Parathyroid adenoma (tissue), 2 donors: Measurements from ENCODE around the gene PRRT4.
A peak's percentile ranks its signal among the peaks of the same experiment; 100 is the strongest.

Experiments
- H2AFZ ChIP-seq: fragments of 300-600 bp; sonication (generic); one replicate; pipeline ENCODE4 v1.7.0; 2017; ENCODE audit warnings: antibody characterized with exemption, mild to moderate bottlenecking
- H3K27ac ChIP-seq: fragments of 300-600 bp; sonication (generic); one replicate; pipeline ENCODE4 v1.7.0; 2017
- H3K27me3 ChIP-seq: fragments of 300-600 bp; sonication (generic); one replicate; pipeline ENCODE4 v1.7.0; 2017; ENCODE audit warnings: low read length; ENCODE audit not compliant: control insufficient read depth, insufficient read depth
- H3K36me3 ChIP-seq: fragments of 300-600 bp; sonication (generic); one replicate; pipeline ENCODE4 v1.7.0; 2017; ENCODE audit warnings: low read length; ENCODE audit not compliant: control insufficient read depth, insufficient read depth
- H3K4me1 ChIP-seq: fragments of 300-600 bp; sonication (generic); one replicate; pipeline ENCODE4 v1.7.0; 2017; ENCODE audit warnings: control low read depth
- H3K4me2 ChIP-seq: fragments of 300-600 bp; sonication (generic); one replicate; pipeline ENCODE4 v1.7.0; 2017; ENCODE audit warnings: low read length
- H3K4me3 ChIP-seq: fragments of 300-600 bp; sonication (generic); one replicate; pipeline ENCODE4 v1.7.0; 2017; ENCODE audit warnings: low read depth, low read length
- H3K79me2 ChIP-seq: fragments of 300-600 bp; sonication (generic); one replicate; pipeline ENCODE4 v1.7.0; 2017; ENCODE audit warnings: control low read depth
- H3K9ac ChIP-seq: fragments of 300-600 bp; sonication (generic); one replicate; pipeline ENCODE4 v1.7.0; 2017; ENCODE audit warnings: mild to moderate bottlenecking
- H3K9me3 ChIP-seq: fragments of 300-600 bp; sonication (generic); one replicate; pipeline ENCODE4 v1.7.0; 2017; ENCODE audit warnings: low read length; ENCODE audit not compliant: control insufficient read depth
- TF ChIP-seq, protein P1 (sequence below): fragments of 300-600 bp; sonication (generic); IDR thresholded peaks from one replicate; pipeline ENCODE4 v1.7.0; 2017; ENCODE audit warnings: antibody characterized with exemption, mild to moderate bottlenecking
- donor health status: primary hyperparathyroidism.

Gene PRRT4

GRCh38 chr7:128363261-128363721 is 1.8 kb upstream of the PRRT4 start:
- Histone ChIP-seq H3K4me1 (peaks cover 4% of the 10 kb centered on the region), H3K4me3 (no peak overlapping the region), H3K27ac (no peak overlapping the region), H3K9me3 (no peaks in the 10 kb centered on the region), H3K4me2 (no peak overlapping the region), H2AFZ (no peak overlapping the region), H3K36me3 (no peaks in the 10 kb centered on the region), H3K79me2 (no peaks in the 10 kb centered on the region), H3K27me3 (no peaks in the 10 kb centered on the region), H3K9ac (no peak overlapping the region)
- TF ChIP-seq, protein P1, sequence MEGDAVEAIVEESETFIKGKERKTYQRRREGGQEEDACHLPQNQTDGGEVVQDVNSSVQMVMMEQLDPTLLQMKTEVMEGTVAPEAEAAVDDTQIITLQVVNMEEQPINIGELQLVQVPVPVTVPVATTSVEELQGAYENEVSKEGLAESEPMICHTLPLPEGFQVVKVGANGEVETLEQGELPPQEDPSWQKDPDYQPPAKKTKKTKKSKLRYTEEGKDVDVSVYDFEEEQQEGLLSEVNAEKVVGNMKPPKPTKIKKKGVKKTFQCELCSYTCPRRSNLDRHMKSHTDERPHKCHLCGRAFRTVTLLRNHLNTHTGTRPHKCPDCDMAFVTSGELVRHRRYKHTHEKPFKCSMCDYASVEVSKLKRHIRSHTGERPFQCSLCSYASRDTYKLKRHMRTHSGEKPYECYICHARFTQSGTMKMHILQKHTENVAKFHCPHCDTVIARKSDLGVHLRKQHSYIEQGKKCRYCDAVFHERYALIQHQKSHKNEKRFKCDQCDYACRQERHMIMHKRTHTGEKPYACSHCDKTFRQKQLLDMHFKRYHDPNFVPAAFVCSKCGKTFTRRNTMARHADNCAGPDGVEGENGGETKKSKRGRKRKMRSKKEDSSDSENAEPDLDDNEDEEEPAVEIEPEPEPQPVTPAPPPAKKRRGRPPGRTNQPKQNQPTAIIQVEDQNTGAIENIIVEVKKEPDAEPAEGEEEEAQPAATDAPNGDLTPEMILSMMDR, result no peak

DNA sequence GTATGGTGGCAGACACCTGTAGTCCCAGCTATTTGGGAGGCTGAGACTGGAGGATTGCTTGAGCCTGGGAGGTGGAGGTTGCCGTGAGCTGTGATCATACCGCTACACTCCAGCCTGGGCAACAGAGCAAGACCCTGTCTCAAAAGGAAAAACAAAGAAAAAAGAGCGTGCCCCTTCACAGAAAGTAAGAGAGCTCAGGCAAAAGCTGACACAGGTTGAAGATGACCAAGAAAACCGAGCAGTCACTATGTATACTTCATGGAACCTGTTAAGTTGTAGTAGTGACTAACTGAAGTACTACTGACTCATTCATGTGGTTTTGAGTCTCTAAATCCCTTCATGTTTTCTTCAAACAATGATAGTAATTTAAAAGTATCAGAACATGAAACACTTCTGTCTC is 1.2 kb upstream of the PRRT4 start:
- Histone ChIP-seq H3K27me3 (no peaks in the 10 kb centered on the region), H3K4me1 (peaks cover 4% of the 10 kb centered on the region)
- TF ChIP-seq, protein P1, result no peak

DNA sequence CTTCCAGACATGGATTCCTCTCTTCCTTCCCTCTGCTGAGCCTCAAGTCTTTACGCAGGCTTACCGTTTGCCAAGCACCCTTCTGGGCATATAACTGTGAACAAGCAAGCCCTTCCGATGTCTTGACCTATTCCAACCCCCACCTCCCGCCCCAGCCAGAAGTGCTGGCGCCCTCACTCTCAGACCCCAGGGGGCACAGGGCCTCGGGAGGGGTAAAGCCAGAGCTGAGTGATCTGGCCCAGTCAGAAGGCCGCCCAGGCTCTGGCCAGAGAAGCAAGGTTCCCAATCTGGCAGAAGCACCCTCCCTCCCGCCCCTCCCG is 1.2 kb downstream of the PRRT4 start:
- no peak overlapping the region for H3K4me3 ChIP-seq
- peaks cover 4% of the 10 kb centered on the region for H3K4me1 ChIP-seq
- no peaks in the 10 kb centered on the region for H3K79me2 ChIP-seq
- no peak overlapping the region for H3K9ac ChIP-seq
- no peaks in the 10 kb centered on the region for H3K9me3 ChIP-seq
- no peak overlapping the region for H3K27ac ChIP-seq
- TF ChIP-seq, protein P1, result no peak
- no peaks in the 10 kb centered on the region for H3K27me3 ChIP-seq
- no peaks in the 10 kb centered on the region for H3K36me3 ChIP-seq
- H3K4me2 ChIP-seq, result no peak overlapping the region
- peak overlapping the region; percentile 38 for H2AFZ ChIP-seq

More for the DNA sequence above, 1.2 kb upstream of the PRRT4 start:
- H3K9ac ChIP-seq, result no peak overlapping the region
- no peak overlapping the region for H2AFZ ChIP-seq
- H3K4me2 ChIP-seq, result no peak overlapping the region
- no peaks in the 10 kb centered on the region for H3K9me3 ChIP-seq
- H3K27ac ChIP-seq, result no peak overlapping the region
- H3K79me2 ChIP-seq, result no peaks in the 10 kb centered on the region
- H3K4me3 ChIP-seq, result no peak overlapping the region
- H3K36me3 ChIP-seq, result no peaks in the 10 kb centered on the region

DNA sequence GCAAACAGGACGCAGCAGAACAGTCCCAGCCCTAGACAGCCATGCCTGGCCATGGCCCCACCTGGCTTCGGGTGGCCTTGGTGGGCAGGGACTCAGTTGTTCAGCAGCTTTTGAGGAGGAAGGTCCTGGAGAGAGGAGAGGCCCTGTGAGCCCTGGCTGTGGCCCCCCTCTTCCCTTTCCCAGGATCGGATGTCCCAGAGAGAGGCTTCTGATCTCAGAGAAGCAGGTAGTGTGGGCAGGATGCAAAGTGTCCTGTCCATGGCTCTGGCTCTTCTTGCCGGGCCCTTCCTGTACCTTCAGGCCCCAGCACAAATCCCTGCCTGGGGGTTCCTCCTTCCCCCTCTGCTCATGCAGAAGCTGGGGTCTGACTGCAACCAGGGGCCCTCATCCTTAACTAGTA is 1.6 kb downstream of the PRRT4 start:
- Histone ChIP-seq H3K4me1 (peaks cover 4% of the 10 kb centered on the region), H3K9ac (no peak overlapping the region), H2AFZ (no peak overlapping the region), H3K27ac (no peak overlapping the region), H3K27me3 (no peaks in the 10 kb centered on the region), H3K36me3 (no peaks in the 10 kb centered on the region), H3K4me3 (no peak overlapping the region), H3K4me2 (no peak overlapping the region), H3K9me3 (no peaks in the 10 kb centered on the region), H3K79me2 (no peaks in the 10 kb centered on the region)
- TF ChIP-seq, protein P1, result no peak

- no peak overlapping the region for H2AFZ ChIP-seq
- no peaks in the 10 kb centered on the region for H3K9me3 ChIP-seq
- no peaks in the 10 kb centered on the region for H3K27me3 ChIP-seq
- H3K36me3 ChIP-seq, result no peaks in the 10 kb centered on the region
- H3K4me2 ChIP-seq, result no peak overlapping the region
- TF ChIP-seq, protein P1, result no peak
- H3K4me3 ChIP-seq, result no peak overlapping the region
- H3K4me1 ChIP-seq, result peaks cover 4% of the 10 kb centered on the region
- H3K9ac ChIP-seq, result no peak overlapping the region
- H3K79me2 ChIP-seq, result no peaks in the 10 kb centered on the region
- H3K27ac ChIP-seq, result no peak overlapping the region
Measured at GRCh38 chr7:128359336-128359735, 2.2 kb downstream of the PRRT4 start.
